IMR-90 (cell line): Measurements from ENCODE around the gene KCNQ1. TPM values are rescaled to one million over a fixed set of nuclear protein-coding genes. Genes with fewer than 3 reads are reported as not detected.

Experiments used
- ATAC-seq: fragments of 200-7000 bp; cut with Tn5 transposase; 2 replicates; pipeline ENCODE4 v1.9.1; 2020; ENCODE audit warnings: low read depth, mild to moderate bottlenecking, moderate library complexity
- BruUV-seq: library from RNA; stranded (reverse); fragments of 400-500 nt; replicated peaks from 2 replicates; lab custom pipeline; 2021; lab: Mats Ljungman, UMichigan
- CTCF ChIA-PET: fragments of 300-600 bp; formaldehyde crosslinking; extraction: SDS; loops from one replicate; lab custom pipeline; 2021; ENCODE audit warnings: antibody characterized with exemption; lab: Yijun Ruan, JAX
- POLR2A ChIA-PET: fragments of 300-600 bp; sonication (Branson Sonifier 250); formaldehyde crosslinking; loops from one replicate; lab custom pipeline; 2022; ENCODE audit warnings: antibody characterized with exemption; ENCODE audit not compliant: unreplicated experiment; lab: Charles Lee
- DNase-seq: peaks from one replicate; pipeline ENCODE4 v3.0.0; 2013
- H2AFZ ChIP-seq: replicated peaks from 2 replicates; pipeline ENCODE3; 2013; ENCODE audit warnings: low read length, mild to moderate bottlenecking; ENCODE audit not compliant: poor library complexity
- H2AK5ac ChIP-seq: 2 replicates; pipeline ENCODE4 v1.6.1; 2013; ENCODE audit warnings: low read depth, low read length, inconsistent platforms
- H2AK9ac ChIP-seq: replicated peaks from 2 replicates; pipeline ENCODE3; 2013; ENCODE audit warnings: mild to moderate bottlenecking, low read depth, low read length, moderate library complexity; ENCODE audit not compliant: poor library complexity
- H2BK120ac ChIP-seq: 2 replicates; pipeline ENCODE4 v1.6.1; 2013; ENCODE audit warnings: low read depth, low read length, inconsistent platforms
- H2BK15ac ChIP-seq: 3 replicates; pipeline ENCODE4 v1.6.1; 2013; ENCODE audit warnings: low read depth, low read length, inconsistent platforms
- H2BK20ac ChIP-seq: 2 replicates; pipeline ENCODE4 v1.6.1; 2013; ENCODE audit warnings: low read depth, mild to moderate bottlenecking, inconsistent platforms, low read length, moderate library complexity
- H2BK5ac ChIP-seq: 2 replicates; pipeline ENCODE4 v1.6.1; 2013; ENCODE audit warnings: mild to moderate bottlenecking, low read depth, low read length, inconsistent platforms; ENCODE audit not compliant: poor library complexity, severe bottlenecking
- H3K14ac ChIP-seq: replicated peaks from 2 replicates; pipeline ENCODE4 v1.6.1; 2013; ENCODE audit warnings: low read depth, low read length, inconsistent platforms
- H3K18ac ChIP-seq: 2 replicates; pipeline ENCODE4 v1.6.1; 2013; ENCODE audit warnings: low read depth, low read length, control low read depth
- H3K23ac ChIP-seq: 2 replicates; pipeline ENCODE4 v1.6.1; 2013; ENCODE audit warnings: low read depth, low read length, inconsistent platforms
- H3K27ac ChIP-seq: 2 replicates; pipeline ENCODE4 v1.5.1; 2013; ENCODE audit warnings: mild to moderate bottlenecking, control low read depth, low read length; ENCODE audit not compliant: insufficient read depth
- H3K27me3 ChIP-seq: 2 replicates; pipeline ENCODE4 v1.6.1; 2013; ENCODE audit warnings: low read length; ENCODE audit not compliant: control insufficient read depth, insufficient read depth
- H3K36me3 ChIP-seq: 2 replicates; pipeline ENCODE4 v1.6.1; 2013; ENCODE audit warnings: low read length, mixed read lengths; ENCODE audit not compliant: control insufficient read depth, insufficient read depth
- H3K4ac ChIP-seq: 2 replicates; pipeline ENCODE4 v1.6.1; 2013; ENCODE audit warnings: low read depth, low read length, inconsistent platforms
- H3K4me1 ChIP-seq: 2 replicates; pipeline ENCODE4 v1.6.1; 2013; ENCODE audit warnings: low read length, mixed read lengths; ENCODE audit not compliant: control insufficient read depth, insufficient read depth
- H3K4me2 ChIP-seq: 2 replicates; pipeline ENCODE4 v1.6.1; 2013; ENCODE audit warnings: low read depth, mild to moderate bottlenecking, control low read depth, low read length, moderate library complexity
- H3K4me3 ChIP-seq: 2 replicates; pipeline ENCODE4 v1.5.1; 2013; ENCODE audit warnings: low read depth, mild to moderate bottlenecking, control low read depth, low read length, moderate library complexity; ENCODE audit not compliant: insufficient read depth
- H3K56ac ChIP-seq: 2 replicates; pipeline ENCODE4 v1.6.1; 2013; ENCODE audit warnings: low read length, inconsistent platforms; ENCODE audit not compliant: insufficient read depth; ENCODE audit errors: extremely low read depth
- H3K79me1 ChIP-seq, 2 experiments: 2 replicates each; pipeline ENCODE4 v1.6.1; 2013; ENCODE audit warnings: low read length in 2 of 2, inconsistent platforms in 1 of 2, low read depth in 1 of 2
- H3K9ac ChIP-seq: 2 replicates; pipeline ENCODE4 v1.6.1; 2013; ENCODE audit warnings: low read depth, low read length, control low read depth
- H3K9me1 ChIP-seq: 2 replicates; pipeline ENCODE4 v1.6.1; 2013; ENCODE audit warnings: low read length, inconsistent platforms; ENCODE audit not compliant: insufficient read depth
- H3K9me3 ChIP-seq: 2 replicates; pipeline ENCODE4 v1.6.1; 2013; ENCODE audit warnings: low read length; ENCODE audit not compliant: control insufficient read depth, insufficient read depth
- H4K20me1 ChIP-seq: 2 replicates; pipeline ENCODE4 v1.6.1; 2013; ENCODE audit warnings: low read length, inconsistent platforms; ENCODE audit not compliant: insufficient read depth
- H4K5ac ChIP-seq: 2 replicates; pipeline ENCODE4 v1.6.1; 2013; ENCODE audit warnings: mild to moderate bottlenecking, low read depth, low read length, control low read depth
- H4K8ac ChIP-seq, 2 experiments: 2 replicates each; pipeline ENCODE4 v1.6.1; 2013; ENCODE audit warnings: low read depth in 2 of 2, low read length in 2 of 2, control low read depth in 1 of 2, inconsistent platforms in 1 of 2
- H4K91ac ChIP-seq: 2 replicates; pipeline ENCODE4 v1.6.1; 2013; ENCODE audit warnings: low read depth, low read length, inconsistent platforms; ENCODE audit not compliant: insufficient read depth
- BHLHE40 ChIP-seq: fragments of 150-350 bp; IDR thresholded peaks from 2 replicates; pipeline ENCODE4 v1.6.1; 2016; ENCODE audit warnings: mild to moderate bottlenecking, low read depth, low read length
- CEBPB ChIP-seq: IDR thresholded peaks from 2 replicates; pipeline ENCODE4 v1.6.1; 2012; ENCODE audit warnings: low read depth, low read length, improper control_type of control experiment
- CHD1 ChIP-seq: IDR thresholded peaks from 2 replicates; pipeline ENCODE4 v1.6.1; 2012; ENCODE audit warnings: low read depth, low read length, improper control_type of control experiment
- CTCF ChIP-seq: conservative IDR thresholded peaks from 2 replicates; pipeline ENCODE4 v1.5.1; 2012; ENCODE audit warnings: mild to moderate bottlenecking, low read depth, low read length, improper control_type of control experiment
- ELK1 ChIP-seq: fragments of 150-350 bp; IDR thresholded peaks from 2 replicates; pipeline ENCODE4 v1.6.1; 2016; ENCODE audit warnings: low read depth, mild to moderate bottlenecking, low read length, moderate library complexity, borderline replicate concordance
- FOS ChIP-seq: fragments of 150-350 bp; IDR thresholded peaks from 2 replicates; pipeline ENCODE4 v1.6.1; 2016; ENCODE audit warnings: low read depth, low read length
- MAFK ChIP-seq: IDR thresholded peaks from 2 replicates; pipeline ENCODE4 v1.6.1; 2012; ENCODE audit warnings: low read depth, low read length, improper control_type of control experiment
- MXI1 ChIP-seq: IDR thresholded peaks from 2 replicates; pipeline ENCODE4 v1.6.1; 2012; ENCODE audit warnings: low read depth, mild to moderate bottlenecking, low read length, moderate library complexity, borderline replicate concordance
- NFE2L2 ChIP-seq: fragments of 150-350 bp; IDR thresholded peaks from 2 replicates; pipeline ENCODE4 v1.6.1; 2016; ENCODE audit warnings: low read depth, mild to moderate bottlenecking, low read length
- RAD21 ChIP-seq: IDR thresholded peaks from 2 replicates; pipeline ENCODE4 v1.6.1; 2012; ENCODE audit warnings: low read length, improper control_type of control experiment
- RFX5 ChIP-seq: IDR thresholded peaks from 2 replicates; pipeline ENCODE4 v1.8.0; 2012; ENCODE audit warnings: low read depth, mild to moderate bottlenecking, low read length, moderate library complexity
- SMC3 ChIP-seq: fragments of 150-350 bp; IDR thresholded peaks from 2 replicates; pipeline ENCODE4 v1.6.1; 2016; ENCODE audit warnings: low read depth, mild to moderate bottlenecking, antibody characterized with exemption, low read length, moderate library complexity
- WGBS, 2 experiments: methylation state at CpG; one replicate each; pipeline versions ENCODE4 v1.1.5 to v1.1.7; 2013; ENCODE audit warnings: missing lambda C conversion rate in 2 of 2; ENCODE audit not compliant: insufficient read length in 1 of 2; ENCODE audit errors: extremely low coverage in 2 of 2; 5-methylcytosine and 5-hydroxymethylcytosine counted together
- dilution Hi-C: fragments of 300-500 bp; cut with HindIII; formaldehyde crosslinking; loops from one replicate; pipeline ENCODE4 v1.14.3; 2018; ENCODE audit warnings: low sequenced_read_pairs; ENCODE audit not compliant: unreplicated experiment
- in situ Hi-C: fragments of 300-500 bp; cut with MboI; formaldehyde crosslinking; loops from 3 replicates; pipeline ENCODE4 v1.14.3; 2019; ENCODE audit warnings: low sequenced_read_pairs, inconsistent platforms, mixed read lengths
- intact Hi-C: fragments of 100-400 bp; cut with micrococcal nuclease; formaldehyde crosslinking; loops from 2 replicates; pipeline ENCODE4 v1.10.0; 2022
- polyA plus RNA-seq, 3 experiments: library from polyadenylated mRNA; depleted of rRNA; stranded (reverse); fragments of >200 nt; gene quantifications; 2 replicates each; pipeline ENCODE4 v1.2.3, GENCODE V29; 2012; ENCODE audit warnings: low replicate concordance in 1 of 3
- total RNA-seq: library from RNA; depleted of rRNA; stranded (reverse); fragments of >200 nt; gene quantifications from 2 replicates; pipeline ENCODE4 v1.2.3, GENCODE V29; 2012

Gene KCNQ1
- total and polyA plus RNA-seq, 2 of the 4 experiments (the other 2 are of a cell fraction) = 0.07 TPM; not detected in 1

- TF ChIP-seq RAD21 (no peak), MXI1 (no peak), MAFK (no peak), CEBPB (no peak), SMC3 (no peak), CTCF (no peak), CHD1 (no peak), BHLHE40 (no peak), NFE2L2 (no peak), FOS (no peak), ELK1 (no peak), RFX5 (no peak)
- Histone ChIP-seq H4K20me1 (no peaks in the 10 kb centered on the region), H2BK20ac (no peak overlapping the region; the same call in 1 of the 2 replicates), H3K14ac (0 out of 2 replicates have a peak overlapping the region, but pooled peaks have one; percentile 39), H4K91ac (no peak overlapping the region; the same call in 1 of the 2 replicates), H3K23ac (no peak overlapping the region), H3K27ac (peak overlapping the region; percentile 74; the same call in 1 of the 2 replicates), H3K79me1 (no peaks in the 10 kb centered on the region), H3K4me2 (no peak overlapping the region), H3K9me3 (no peaks in the 10 kb centered on the region), H3K4ac (peak overlapping the region; percentile 77; the same call in 1 of the 2 replicates), H3K4me3 (no peak overlapping the region), H2BK120ac (peak overlapping the region; percentile 35; the same call in 1 of the 2 replicates), H3K27me3 (no peaks in the 10 kb centered on the region; the same call in 1 of the 2 replicates), H2BK5ac (no peak overlapping the region), H4K5ac (peak overlapping the region; percentile 55; the same call in 1 of the 2 replicates), H2AFZ (peak overlapping the region; percentile 84), H2AK5ac (0 out of 2 replicates have a peak overlapping the region, but pooled peaks have one; percentile 21), H3K4me1 (peaks cover 19% of the 10 kb centered on the region), H4K8ac (peak overlapping the region; percentile 42 to 51; a peak in 2 of 4 replicates), H2AK9ac (peak overlapping the region; percentile 60), H3K9ac (no peak overlapping the region; the same call in 1 of the 2 replicates), H3K36me3 (no peaks in the 10 kb centered on the region), H3K56ac (no peak overlapping the region), H2BK15ac (no peak overlapping the region), H3K18ac (peak overlapping the region; percentile 46; the same call in 1 of the 2 replicates), H3K9me1 (no peaks in the 10 kb centered on the region)
- ChIA-PET CTCF (no interaction called here), POLR2A (no interaction called here)
- no TSS peak for BruUV-seq
- intact Hi-C loops = loop anchor here (1.0 to 5.0 kb wide), 2 partner anchors 86 to 143 kb away; no protein-coding TSS in a partner anchor
- WGBS, 2 experiments = 77% methylated on average over 3 of the region's 7 CpGs; no CpG with 5 or more reads in 1 of the 2 experiments
- dilution Hi-C loops = no loop called here
- ATAC-seq (peak; percentile 2; the same call in 1 of the 2 replicates), DNase-seq (no peak)
- in situ Hi-C loops = no loop called here
These were observed 296.2 kb downstream of the KCNQ1 start for GRCh38 chr11:2741006-2741376.
